ENCODE data around the gene KLF16.

KLF16 gene

GRCh38 chr19:1818549-1819195 is 44.7 kb downstream of the KLF16 start:
- no peak overlapping the region for H3K4me3 ChIP-seq (ENCODE audit: control insufficient read depth, low read depth, low read length)
- DNase-seq (ENCODE audit: low read depth) = no peak
- TF ChIP-seq, protein P1, sequence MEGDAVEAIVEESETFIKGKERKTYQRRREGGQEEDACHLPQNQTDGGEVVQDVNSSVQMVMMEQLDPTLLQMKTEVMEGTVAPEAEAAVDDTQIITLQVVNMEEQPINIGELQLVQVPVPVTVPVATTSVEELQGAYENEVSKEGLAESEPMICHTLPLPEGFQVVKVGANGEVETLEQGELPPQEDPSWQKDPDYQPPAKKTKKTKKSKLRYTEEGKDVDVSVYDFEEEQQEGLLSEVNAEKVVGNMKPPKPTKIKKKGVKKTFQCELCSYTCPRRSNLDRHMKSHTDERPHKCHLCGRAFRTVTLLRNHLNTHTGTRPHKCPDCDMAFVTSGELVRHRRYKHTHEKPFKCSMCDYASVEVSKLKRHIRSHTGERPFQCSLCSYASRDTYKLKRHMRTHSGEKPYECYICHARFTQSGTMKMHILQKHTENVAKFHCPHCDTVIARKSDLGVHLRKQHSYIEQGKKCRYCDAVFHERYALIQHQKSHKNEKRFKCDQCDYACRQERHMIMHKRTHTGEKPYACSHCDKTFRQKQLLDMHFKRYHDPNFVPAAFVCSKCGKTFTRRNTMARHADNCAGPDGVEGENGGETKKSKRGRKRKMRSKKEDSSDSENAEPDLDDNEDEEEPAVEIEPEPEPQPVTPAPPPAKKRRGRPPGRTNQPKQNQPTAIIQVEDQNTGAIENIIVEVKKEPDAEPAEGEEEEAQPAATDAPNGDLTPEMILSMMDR (conservative IDR thresholded peaks at IDR 0.05; ENCODE audit: control insufficient read depth, insufficient read depth, low read depth, low read length) = no peak

DNA sequence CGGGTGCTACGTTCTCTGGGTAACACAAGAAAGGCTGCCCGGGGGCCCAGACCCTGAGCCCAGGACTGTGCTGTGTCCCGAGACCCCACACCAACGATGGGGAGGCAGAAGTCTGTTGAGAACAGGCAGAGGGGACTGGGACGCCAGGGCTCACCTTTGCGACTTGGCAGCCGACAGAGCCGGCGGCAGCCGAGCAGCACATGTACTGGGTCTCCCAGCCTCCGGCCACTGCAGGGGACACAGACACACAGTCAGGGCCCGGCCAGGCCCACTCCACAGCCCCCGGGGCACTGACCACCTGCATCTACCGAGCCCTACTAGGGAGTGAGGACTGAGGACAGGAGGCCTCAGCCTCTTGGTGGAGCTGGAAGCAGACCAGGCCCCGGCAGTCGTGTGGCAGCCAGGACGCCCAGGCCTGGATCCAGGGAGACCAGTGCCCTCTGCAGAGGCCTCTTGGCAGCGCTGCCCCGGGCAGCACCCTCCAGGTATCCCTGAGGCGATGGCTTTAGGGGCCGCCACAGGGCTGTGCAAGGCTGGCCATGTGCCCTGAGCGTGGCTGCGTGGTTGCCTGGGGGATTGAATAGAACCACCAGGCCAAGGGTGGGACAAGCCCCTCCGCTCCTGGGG is 45.7 kb downstream of the KLF16 start:
- no peak overlapping the region for H3K4me3 ChIP-seq (ENCODE audit: control insufficient read depth, low read depth, low read length)
- TF ChIP-seq, protein P1 (conservative IDR thresholded peaks at IDR 0.05; ENCODE audit: control insufficient read depth, insufficient read depth, low read depth, low read length) = no peak
- no peak for DNase-seq (ENCODE audit: low read depth)

DNA sequence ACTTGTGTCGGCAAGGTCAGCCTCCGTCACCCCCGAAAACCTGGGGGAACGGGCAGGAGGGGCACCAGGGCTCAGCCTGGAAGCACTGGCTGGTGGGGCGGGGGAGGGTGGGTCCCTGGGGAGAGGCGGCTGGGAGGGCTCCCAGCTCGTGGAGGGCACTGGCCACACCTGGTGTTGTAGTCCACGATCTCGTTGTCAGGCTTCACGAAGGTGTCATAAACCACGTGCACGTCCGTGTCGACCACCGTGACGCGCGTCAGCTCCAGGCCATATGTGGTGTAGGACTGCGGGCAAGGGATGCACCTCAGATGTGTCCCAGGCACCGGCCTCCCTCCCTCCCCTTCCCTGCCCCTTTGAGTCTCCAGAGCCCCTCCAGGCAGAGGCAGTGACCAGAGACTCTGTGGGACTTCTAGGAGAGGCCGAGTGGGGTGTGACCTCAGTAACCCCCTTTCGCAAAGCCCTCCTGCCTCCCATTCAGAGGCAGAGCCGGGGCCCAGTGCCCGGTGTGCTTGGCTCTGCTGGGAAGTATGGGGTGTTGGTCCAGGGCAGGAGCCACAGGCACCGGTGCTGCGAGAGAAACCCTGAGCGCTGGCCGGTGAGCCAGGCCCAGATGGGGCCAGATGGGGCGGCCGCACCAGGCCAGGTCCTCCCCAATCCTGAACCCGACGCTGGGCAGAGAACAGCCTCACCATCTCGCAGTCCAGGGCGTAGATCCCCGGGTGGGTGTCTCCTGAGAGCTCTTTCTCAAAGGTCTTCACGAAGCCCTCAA is 46.7 kb downstream of the KLF16 start:
- DNase-seq (ENCODE audit: low read depth) = no peak
- H3K4me3 ChIP-seq (ENCODE audit: control insufficient read depth, low read depth, low read length) = no peak overlapping the region
- TF ChIP-seq, protein P1 (conservative IDR thresholded peaks at IDR 0.05; ENCODE audit: control insufficient read depth, insufficient read depth, low read depth, low read length) = no peak

DNA sequence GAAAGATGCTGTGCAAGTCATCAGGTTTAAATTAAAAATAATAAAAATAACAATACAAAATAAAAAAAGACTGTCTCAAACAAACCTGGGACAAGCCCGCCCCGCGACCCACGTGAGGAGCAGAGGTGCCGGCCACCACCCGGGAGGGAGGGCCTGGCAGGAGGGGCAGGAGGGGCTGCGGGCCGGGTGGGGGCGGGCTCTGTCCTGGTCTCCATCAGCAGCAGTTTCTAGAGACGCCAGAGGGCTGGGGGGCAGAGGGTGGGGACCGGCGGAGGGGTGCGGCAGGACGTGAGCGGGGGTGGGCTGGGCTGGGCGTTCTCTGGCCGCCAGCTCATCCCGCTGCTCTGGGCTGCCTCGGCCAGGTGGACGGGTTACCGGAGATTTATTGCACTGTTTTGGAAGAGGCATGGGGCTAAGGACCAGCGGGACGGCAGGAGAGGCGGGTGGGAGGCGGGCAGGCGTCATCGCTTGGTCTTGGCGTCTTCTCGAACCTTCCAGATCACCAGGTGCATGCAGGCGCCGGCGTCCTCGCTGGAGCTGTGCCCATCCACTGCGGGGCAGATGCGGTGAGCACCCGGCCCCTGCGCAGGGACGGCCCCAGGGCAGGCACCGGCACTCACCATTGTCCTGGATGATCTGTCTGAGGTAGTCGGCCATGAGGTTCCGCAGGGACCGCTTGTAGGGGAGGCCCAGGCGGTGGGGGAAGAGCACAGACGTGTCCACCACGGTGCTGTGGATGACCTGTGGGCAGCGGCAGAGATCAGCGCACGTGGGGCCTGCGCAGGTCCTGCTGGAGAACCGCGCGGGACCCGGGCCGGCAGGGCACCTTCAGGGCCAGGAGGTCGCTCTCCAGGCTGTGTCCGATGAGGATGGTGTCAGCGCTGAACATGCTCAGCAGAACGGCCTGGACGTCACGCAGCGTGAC is 47.5 kb downstream of the KLF16 start:
- TF ChIP-seq, protein P1 (conservative IDR thresholded peaks at IDR 0.05; ENCODE audit: control insufficient read depth, insufficient read depth, low read depth, low read length) = no peak
- H3K4me3 ChIP-seq (ENCODE audit: control insufficient read depth, low read depth, low read length) = no peak overlapping the region
- DNase-seq (ENCODE audit: low read depth) = no peak

DNA sequence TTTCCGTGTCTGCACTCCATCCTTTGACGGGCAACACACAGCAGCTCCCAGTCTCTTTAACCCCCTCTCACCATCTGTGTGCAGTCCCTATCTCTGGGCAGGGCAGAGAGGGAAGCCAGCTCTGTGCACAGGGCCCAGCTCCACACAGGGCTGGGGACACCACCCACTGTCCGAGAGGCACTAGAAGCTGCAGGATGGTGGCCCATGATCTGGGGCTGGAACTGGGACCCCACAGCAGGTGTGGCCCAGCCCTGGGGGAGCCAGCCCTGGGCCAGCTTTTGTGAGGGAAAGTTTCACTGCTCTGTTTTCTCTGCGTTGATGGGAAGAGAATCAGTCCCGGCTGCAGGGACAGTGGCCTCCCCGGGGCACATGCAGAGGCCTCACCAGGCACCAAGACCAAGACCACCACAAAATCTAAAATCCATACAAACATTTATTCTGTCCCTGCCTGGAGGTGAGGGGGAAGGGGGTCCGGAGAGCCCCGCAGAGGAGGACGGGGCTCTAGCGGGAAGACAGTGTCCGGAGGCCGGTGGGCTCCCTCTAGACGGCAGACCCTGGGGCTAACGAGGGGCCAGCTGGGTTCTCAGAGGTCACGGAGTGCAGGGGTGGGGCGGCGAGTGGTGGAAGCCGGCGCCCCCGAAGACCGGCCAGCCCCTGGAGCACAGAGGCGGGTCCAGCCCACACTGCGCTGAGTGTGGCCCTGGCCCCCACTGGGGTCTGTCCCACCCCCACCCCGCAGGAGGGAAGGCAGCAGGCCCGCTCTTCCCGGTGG is 48.4 kb downstream of the KLF16 start:
- no peak overlapping the region for H3K4me3 ChIP-seq (ENCODE audit: control insufficient read depth, low read depth, low read length)
- no peak for DNase-seq (ENCODE audit: low read depth)
- TF ChIP-seq, protein P1 (conservative IDR thresholded peaks at IDR 0.05; ENCODE audit: control insufficient read depth, insufficient read depth, low read depth, low read length) = no peak

Data from fibroblast of mammary gland (primary cell).